ENCODE results near the gene RPRML.

- peak in 3 of 6 experiments; percentile 15 to 25 (median 24) for TF ChIP-seq CTCF (IDR thresholded peaks at IDR 0.05)
- no peak for TF ChIP-seq POLR2A (IDR thresholded peaks at IDR 0.05)
Measured at GRCh38 chr17:46977348-46977747, 1.7 kb downstream of the RPRML start.
